Panc1 (cell line): Measurements from ENCODE around the gene QRICH1.

Experiments used
- CTCF ChIP-seq: fragments of 450-650 bp; IDR thresholded peaks from 2 replicates; pipeline ENCODE4 v1.5.1; 2017; ENCODE audit warnings: mild to moderate bottlenecking
- POLR2AphosphoS5 ChIP-seq: IDR thresholded peaks from 2 replicates; pipeline ENCODE4 v1.6.1; 2012; ENCODE audit warnings: mild to moderate bottlenecking, low read depth, low read length, moderate library complexity
- SIN3A ChIP-seq: IDR thresholded peaks from 2 replicates; pipeline ENCODE4 v1.6.1; 2012; ENCODE audit warnings: low read depth, mild to moderate bottlenecking, low read length, moderate library complexity, borderline replicate concordance; ENCODE audit not compliant: insufficient read depth
- TF ChIP-seq, protein P1 (sequence below), 2 experiments: IDR thresholded peaks; 2 replicates each; pipeline ENCODE4 v1.6.1; 2011 to 2012; ENCODE audit warnings: low read depth in 2 of 2, control low read depth in 1 of 2, low read length in 1 of 2, mild to moderate bottlenecking in 1 of 2, moderate library complexity in 1 of 2; ENCODE audit not compliant: insufficient read depth in 1 of 2

DNA sequence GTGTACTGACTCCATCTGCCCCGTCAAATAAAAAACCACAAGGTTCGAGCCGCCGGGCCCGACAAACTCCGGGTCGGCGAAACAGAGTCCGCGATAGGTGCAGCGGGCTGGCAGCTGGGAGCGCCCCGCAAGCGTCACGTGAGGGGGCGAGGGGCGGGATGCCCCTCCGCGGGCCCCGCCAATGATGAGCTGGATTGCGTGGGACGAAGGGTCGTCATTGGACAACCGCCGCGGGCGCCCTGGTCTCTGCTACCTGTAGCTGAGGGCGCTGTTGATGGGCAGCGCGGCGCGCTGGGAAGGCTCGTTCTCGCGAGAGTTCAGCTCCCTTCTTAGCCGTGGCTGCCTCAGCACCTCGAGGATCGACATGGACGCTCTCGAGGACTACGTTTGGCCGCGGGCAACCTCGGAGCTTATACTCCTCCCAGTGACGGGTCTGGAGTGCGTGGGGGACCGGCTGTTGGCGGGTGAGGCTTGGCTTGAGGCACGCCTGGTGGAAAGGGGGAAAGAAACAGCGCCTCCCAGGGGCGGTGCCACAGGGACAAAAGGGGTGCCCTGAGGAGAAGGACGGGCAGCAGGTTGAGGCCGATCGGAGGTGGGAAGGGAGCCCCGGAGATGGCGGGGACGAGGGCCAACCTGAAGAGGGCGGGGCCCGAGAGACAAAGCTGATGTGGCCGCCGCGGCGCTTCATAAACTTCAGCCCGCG lies 86.7 kb downstream of the QRICH1 start, which contains the start of gene WDR6:
- TF ChIP-seq CTCF (no peak; the same call in 1 of the 2 replicates), POLR2AphosphoS5 (peak; percentile 85), SIN3A (peak; percentile 65; the same call in 1 of the 2 replicates)
- TF ChIP-seq, protein P1, sequence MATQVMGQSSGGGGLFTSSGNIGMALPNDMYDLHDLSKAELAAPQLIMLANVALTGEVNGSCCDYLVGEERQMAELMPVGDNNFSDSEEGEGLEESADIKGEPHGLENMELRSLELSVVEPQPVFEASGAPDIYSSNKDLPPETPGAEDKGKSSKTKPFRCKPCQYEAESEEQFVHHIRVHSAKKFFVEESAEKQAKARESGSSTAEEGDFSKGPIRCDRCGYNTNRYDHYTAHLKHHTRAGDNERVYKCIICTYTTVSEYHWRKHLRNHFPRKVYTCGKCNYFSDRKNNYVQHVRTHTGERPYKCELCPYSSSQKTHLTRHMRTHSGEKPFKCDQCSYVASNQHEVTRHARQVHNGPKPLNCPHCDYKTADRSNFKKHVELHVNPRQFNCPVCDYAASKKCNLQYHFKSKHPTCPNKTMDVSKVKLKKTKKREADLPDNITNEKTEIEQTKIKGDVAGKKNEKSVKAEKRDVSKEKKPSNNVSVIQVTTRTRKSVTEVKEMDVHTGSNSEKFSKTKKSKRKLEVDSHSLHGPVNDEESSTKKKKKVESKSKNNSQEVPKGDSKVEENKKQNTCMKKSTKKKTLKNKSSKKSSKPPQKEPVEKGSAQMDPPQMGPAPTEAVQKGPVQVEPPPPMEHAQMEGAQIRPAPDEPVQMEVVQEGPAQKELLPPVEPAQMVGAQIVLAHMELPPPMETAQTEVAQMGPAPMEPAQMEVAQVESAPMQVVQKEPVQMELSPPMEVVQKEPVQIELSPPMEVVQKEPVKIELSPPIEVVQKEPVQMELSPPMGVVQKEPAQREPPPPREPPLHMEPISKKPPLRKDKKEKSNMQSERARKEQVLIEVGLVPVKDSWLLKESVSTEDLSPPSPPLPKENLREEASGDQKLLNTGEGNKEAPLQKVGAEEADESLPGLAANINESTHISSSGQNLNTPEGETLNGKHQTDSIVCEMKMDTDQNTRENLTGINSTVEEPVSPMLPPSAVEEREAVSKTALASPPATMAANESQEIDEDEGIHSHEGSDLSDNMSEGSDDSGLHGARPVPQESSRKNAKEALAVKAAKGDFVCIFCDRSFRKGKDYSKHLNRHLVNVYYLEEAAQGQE (IDR thresholded peaks at IDR 0.05; ENCODE audit: insufficient read depth in 1 of 2, low read depth in 2 of 2, low read length in 1 of 2), result 0 out of 4 replicates have a peak, but pooled peaks of 1 of the 2 experiments have one; percentile 39
